NCI-H345 treated with DMSO at 0.1 percent for 48 hours (cell line): Measurements from ENCODE around the gene STK31.
"Not testable (repeated sequence)": the region's sequence is repeated elsewhere in the genome, so short reads cannot be mapped to it uniquely, and the experiment has no call there.

ENCODE experiments used
- DNase-seq: peaks from one replicate; lab custom pipeline; 2025; ENCODE audit not compliant: unreplicated experiment; lab: John Stamatoyannopoulos, UW

Gene STK31

DNA sequence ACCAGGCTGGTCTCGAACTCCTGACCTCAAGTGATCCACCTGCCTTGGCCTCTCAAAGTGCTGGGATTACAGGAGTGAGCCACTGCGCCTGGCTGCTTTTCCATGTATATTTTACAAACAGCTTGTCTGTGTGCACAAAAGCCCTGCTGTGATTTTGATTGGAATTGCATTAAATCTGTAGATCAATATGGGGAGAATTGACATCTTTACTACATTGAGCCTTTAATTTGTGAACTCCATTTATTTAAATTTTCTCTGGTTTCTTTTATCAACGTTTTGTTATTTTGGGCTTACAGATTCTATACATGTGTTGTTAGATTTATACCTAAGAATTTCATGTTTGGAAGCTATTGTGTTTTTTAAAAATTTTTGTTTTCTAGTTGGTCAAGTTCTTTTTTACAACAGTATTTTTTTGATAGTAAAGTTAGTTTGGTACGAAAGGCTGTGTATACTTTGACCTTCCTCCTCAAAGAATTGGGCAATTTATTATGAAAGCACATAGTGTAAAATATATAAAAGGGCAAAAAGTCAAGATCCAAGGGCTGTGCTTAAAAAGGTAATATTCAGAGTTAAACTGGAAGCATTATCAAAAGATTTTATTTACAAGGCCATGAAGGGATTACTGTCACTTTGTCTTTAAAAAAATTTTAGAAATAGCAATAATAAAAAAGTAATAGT lies 92.8 kb downstream of the STK31 start:
- DNase-seq, result no peak

GRCh38 chr7:23804707-23805106 lies 94.7 kb downstream of the STK31 start:
- DNase-seq, result no peak

DNA sequence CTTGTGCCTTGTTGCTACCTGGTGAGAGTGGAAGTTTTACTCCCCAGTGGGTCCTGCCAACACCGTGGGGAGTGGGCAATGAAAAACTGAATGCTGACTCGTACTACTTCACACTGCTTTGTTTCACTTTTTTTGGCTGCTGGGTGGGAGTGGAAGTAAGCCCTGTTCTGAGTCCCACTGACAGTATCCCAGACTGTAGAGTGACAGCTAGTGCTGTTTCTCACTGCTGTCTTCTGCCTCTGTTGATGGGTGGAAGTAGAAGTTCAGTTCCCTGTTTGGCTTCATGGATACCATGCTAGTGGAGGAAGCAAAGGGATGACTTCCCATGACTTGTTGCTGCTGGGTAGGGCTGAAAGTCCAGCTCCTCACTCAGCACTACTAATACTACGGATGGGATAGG lies 98.4 kb downstream of the STK31 start:
- DNase-seq, result no peak

- no peak for DNase-seq
Measured at GRCh38 chr7:23810099-23810498, 100.1 kb downstream of the STK31 start.

GRCh38 chr7:23811540-23811939 lies 101.5 kb downstream of the STK31 start:
- no peak for DNase-seq

- DNase-seq, result not testable (repeated sequence)
Measured at GRCh38 chr7:23828125-23828524, 118.1 kb downstream of the STK31 start.

DNA sequence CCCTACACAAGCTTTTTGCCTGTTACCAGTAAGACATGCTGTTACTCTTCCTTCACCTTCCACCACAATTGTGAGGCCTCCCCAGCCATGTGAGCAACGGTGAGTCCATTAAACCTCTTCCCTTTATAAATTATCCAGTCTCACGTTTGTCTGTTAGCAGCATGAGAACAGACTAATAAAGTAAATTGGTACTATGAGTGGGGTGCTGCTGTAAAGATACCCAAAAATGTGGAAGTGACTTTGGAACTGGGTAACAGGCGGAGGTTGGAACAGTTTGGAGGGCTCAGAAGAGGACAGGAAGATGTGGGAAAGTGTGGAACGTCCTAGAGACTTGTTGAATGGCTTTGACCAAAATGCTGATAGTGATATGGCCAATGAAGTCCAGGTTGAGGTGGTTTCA lies 122.7 kb downstream of the STK31 start:
- DNase-seq, result not testable (repeated sequence)

GRCh38 chr7:23833405-23833804 lies 123.4 kb downstream of the STK31 start:
- DNase-seq, result no peak

GRCh38 chr7:23844837-23845236 lies 134.8 kb downstream of the STK31 start:
- DNase-seq, result not testable (repeated sequence)

DNA sequence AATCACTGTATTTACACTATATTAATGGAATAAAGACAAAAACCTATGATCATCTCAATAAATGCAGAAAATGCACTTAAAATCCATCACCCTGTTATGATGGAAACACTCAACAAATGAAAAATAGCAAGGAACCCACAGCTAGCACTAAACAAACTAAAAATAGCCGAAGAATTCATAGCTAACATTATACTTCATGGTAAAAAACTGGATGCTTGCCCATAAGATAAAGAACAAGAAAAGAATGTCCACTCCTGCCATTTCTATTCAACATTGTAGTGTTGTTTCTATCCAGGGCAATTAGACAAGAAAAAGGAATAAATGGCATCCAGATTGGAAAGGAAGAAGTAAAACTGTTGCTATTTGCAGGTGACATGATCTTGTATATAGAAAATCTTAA lies 142.1 kb downstream of the STK31 start:
- DNase-seq, result no peak

DNA sequence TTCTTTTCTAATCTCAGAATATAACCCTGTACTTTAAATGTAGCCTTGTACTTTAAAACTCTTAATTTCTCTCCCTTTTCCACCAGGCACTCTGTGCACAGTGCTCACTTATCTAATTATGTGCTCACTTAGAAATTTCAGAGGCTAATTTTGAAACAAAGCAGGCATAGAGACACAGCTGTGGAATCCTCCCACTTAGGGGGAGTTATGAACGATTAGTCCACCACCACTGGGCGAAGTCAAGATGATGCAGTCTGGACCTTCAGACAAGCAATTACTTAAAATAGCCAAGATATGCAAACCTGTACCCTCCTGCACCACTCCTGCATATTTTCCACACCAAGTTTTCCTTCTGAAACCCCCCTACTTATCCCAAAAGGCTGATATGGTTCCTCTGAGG lies 143.0 kb downstream of the STK31 start:
- DNase-seq, result no peak

DNA sequence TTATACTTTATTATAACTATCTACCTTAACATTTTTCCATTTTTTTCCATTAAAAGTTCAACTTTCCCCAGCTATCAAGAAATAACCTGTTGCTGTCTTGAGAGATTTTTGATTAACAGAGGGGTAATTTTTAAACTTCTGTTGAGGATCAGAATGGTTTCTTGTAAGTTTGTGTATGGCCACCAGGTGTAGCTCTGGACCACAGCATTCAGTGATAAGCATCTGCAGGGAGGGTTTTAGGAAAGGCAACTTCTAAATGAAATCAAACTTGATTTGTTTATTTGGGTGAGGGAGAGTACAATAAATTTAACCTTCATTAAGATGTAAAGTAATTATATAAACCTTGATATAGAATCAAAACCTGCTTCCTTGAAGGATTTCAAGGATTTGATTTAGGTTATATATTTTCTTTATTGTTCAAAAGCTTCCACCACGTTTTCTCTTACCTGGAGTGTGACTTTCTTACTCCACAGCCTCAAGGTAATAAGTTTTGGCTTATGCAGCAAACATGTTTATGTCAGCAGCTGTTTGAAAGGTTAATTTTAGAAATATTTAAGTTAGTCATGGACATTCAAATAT lies 153.3 kb downstream of the STK31 start:
- DNase-seq, result peak; percentile 33

GRCh38 chr7:23864973-23865372 lies 155.0 kb downstream of the STK31 start:
- no peak for DNase-seq

- no peak for DNase-seq
Measured at GRCh38 chr7:23873306-23873705, 163.3 kb downstream of the STK31 start.

DNA sequence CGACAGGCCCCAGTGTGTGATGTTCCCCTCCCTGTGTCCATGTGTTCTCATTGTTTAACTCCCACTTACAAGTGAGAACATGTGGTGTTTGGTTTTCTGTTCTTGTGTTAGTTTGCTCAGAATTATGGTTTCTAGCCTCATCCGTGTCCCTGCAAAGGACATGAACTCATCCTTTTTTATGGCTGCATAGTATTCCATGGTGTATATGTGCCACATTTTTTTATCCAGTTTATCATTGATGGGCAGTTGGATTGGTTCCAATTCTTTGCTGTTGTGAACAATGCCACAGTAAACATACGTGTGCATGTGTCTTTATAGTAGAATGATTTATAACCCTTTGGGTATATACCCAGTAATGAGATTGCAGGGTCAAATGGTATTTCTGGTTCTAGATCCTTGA lies 166.5 kb downstream of the STK31 start:
- DNase-seq, result not testable (repeated sequence)
